HUES6 (cell line): Measurements from ENCODE around the gene CST3.

Experiments
- H3K27ac ChIP-seq: 2 replicates; pipeline ENCODE4 v1.7.0; 2013; ENCODE audit warnings: low read depth, mild to moderate bottlenecking, low read length, inconsistent platforms
- H3K27me3 ChIP-seq: 2 replicates; pipeline ENCODE4 v1.6.1; 2013; ENCODE audit warnings: low read length; ENCODE audit not compliant: control insufficient read depth, insufficient read depth
- H3K36me3 ChIP-seq: 2 replicates; pipeline ENCODE4 v1.6.1; 2013; ENCODE audit warnings: low read length; ENCODE audit not compliant: control insufficient read depth, insufficient read depth
- H3K4me1 ChIP-seq: 2 replicates; pipeline ENCODE4 v1.6.1; 2013; ENCODE audit warnings: low read length; ENCODE audit not compliant: control insufficient read depth, insufficient read depth
- H3K4me3 ChIP-seq: 2 replicates; pipeline ENCODE4 v1.5.1; 2013; ENCODE audit warnings: low read depth, low read length
- H3K9ac ChIP-seq: one replicate; pipeline ENCODE4 v1.6.1; 2013; ENCODE audit warnings: mild to moderate bottlenecking, low read length
- H3K9me3 ChIP-seq: 2 replicates; pipeline ENCODE4 v1.6.1; 2013; ENCODE audit warnings: low read depth, low read length; ENCODE audit not compliant: control insufficient read depth, insufficient read depth

The CST3 gene

GRCh38 chr20:23598481-23598880, 39.3 kb downstream of the CST3 start:
- no peak overlapping the region for H3K9ac ChIP-seq
- H3K27ac ChIP-seq, result no peak overlapping the region
- H3K4me3 ChIP-seq, result no peak overlapping the region
- no peaks in the 10 kb centered on the region for H3K27me3 ChIP-seq
- H3K4me1 ChIP-seq, result 0 out of 2 replicates have a peak, but pooled peaks cover 5% of the 10 kb centered on the region
- H3K9me3 ChIP-seq, result no peaks in the 10 kb centered on the region; the same call in 1 of the 2 replicates
- H3K36me3 ChIP-seq, result no peaks in the 10 kb centered on the region

- no peak overlapping the region for H3K4me3 ChIP-seq
- 0 out of 2 replicates have a peak, but pooled peaks cover 5% of the 10 kb centered on the region for H3K4me1 ChIP-seq
- no peak overlapping the region for H3K27ac ChIP-seq
- no peaks in the 10 kb centered on the region for H3K27me3 ChIP-seq
- no peaks in the 10 kb centered on the region; the same call in 1 of the 2 replicates for H3K9me3 ChIP-seq
- no peak overlapping the region for H3K9ac ChIP-seq
- H3K36me3 ChIP-seq, result no peaks in the 10 kb centered on the region
These were observed 41.0 kb downstream of the CST3 start for GRCh38 chr20:23596579-23597250.

- Histone ChIP-seq H3K4me3 (no peak overlapping the region), H3K36me3 (no peaks in the 10 kb centered on the region), H3K4me1 (0 out of 2 replicates have a peak, but pooled peaks cover 5% of the 10 kb centered on the region), H3K27me3 (no peaks in the 10 kb centered on the region), H3K9me3 (no peaks in the 10 kb centered on the region; the same call in 1 of the 2 replicates), H3K9ac (no peak overlapping the region), H3K27ac (no peak overlapping the region)
These were observed 41.8 kb downstream of the CST3 start for GRCh38 chr20:23595941-23596340.

- Histone ChIP-seq H3K27me3 (no peaks in the 10 kb centered on the region), H3K36me3 (no peaks in the 10 kb centered on the region), H3K9ac (no peak overlapping the region), H3K9me3 (0 out of 2 replicates have a peak, but pooled peaks cover 2% of the 10 kb centered on the region), H3K4me3 (peak overlapping the region; percentile 33), H3K4me1 (peaks cover 4% of the 10 kb centered on the region; the same call in 1 of the 2 replicates), H3K27ac (no peak overlapping the region)
These were observed 49.0 kb downstream of the CST3 start for GRCh38 chr20:23588434-23589403.

GRCh38 chr20:23587631-23588030, 50.1 kb downstream of the CST3 start:
- Histone ChIP-seq H3K9ac (no peak overlapping the region), H3K4me1 (peaks cover 4% of the 10 kb centered on the region; the same call in 1 of the 2 replicates), H3K36me3 (no peaks in the 10 kb centered on the region), H3K4me3 (no peak overlapping the region), H3K27ac (no peak overlapping the region), H3K27me3 (no peaks in the 10 kb centered on the region), H3K9me3 (0 out of 2 replicates have a peak, but pooled peaks cover 2% of the 10 kb centered on the region)

- peaks cover 2% of the 10 kb centered on the region; the same call in 1 of the 2 replicates for H3K9me3 ChIP-seq
- H3K27ac ChIP-seq, result no peak overlapping the region
- H3K27me3 ChIP-seq, result no peaks in the 10 kb centered on the region
- H3K4me1 ChIP-seq, result peaks cover 4% of the 10 kb centered on the region; the same call in 1 of the 2 replicates
- H3K4me3 ChIP-seq, result no peak overlapping the region
- no peak overlapping the region for H3K9ac ChIP-seq
- no peaks in the 10 kb centered on the region for H3K36me3 ChIP-seq
These were observed 50.8 kb downstream of the CST3 start for GRCh38 chr20:23586735-23587525.

- H3K4me3 ChIP-seq, result no peak overlapping the region
- H3K9me3 ChIP-seq, result peaks cover 2% of the 10 kb centered on the region; the same call in 1 of the 2 replicates
- H3K9ac ChIP-seq, result no peak overlapping the region
- H3K27ac ChIP-seq, result no peak overlapping the region
- H3K27me3 ChIP-seq, result no peaks in the 10 kb centered on the region
- no peaks in the 10 kb centered on the region for H3K36me3 ChIP-seq
- peaks cover 4% of the 10 kb centered on the region; the same call in 1 of the 2 replicates for H3K4me1 ChIP-seq
These were observed 51.7 kb downstream of the CST3 start for GRCh38 chr20:23585808-23586734.

- Histone ChIP-seq H3K4me1 (peaks cover 4% of the 10 kb centered on the region; the same call in 1 of the 2 replicates), H3K9ac (no peak overlapping the region), H3K9me3 (peaks cover 2% of the 10 kb centered on the region; the same call in 1 of the 2 replicates), H3K36me3 (no peaks in the 10 kb centered on the region), H3K27ac (no peak overlapping the region), H3K4me3 (no peak overlapping the region), H3K27me3 (no peaks in the 10 kb centered on the region)
These were observed 52.3 kb downstream of the CST3 start for GRCh38 chr20:23585449-23585807.

- peaks cover 4% of the 10 kb centered on the region; the same call in 1 of the 2 replicates for H3K4me1 ChIP-seq
- H3K9ac ChIP-seq, result no peak overlapping the region
- no peaks in the 10 kb centered on the region for H3K36me3 ChIP-seq
- H3K27ac ChIP-seq, result no peak overlapping the region
- H3K4me3 ChIP-seq, result no peak overlapping the region
- H3K9me3 ChIP-seq, result peaks cover 5% of the 10 kb centered on the region; the same call in 1 of the 2 replicates
- no peaks in the 10 kb centered on the region for H3K27me3 ChIP-seq
These were observed 53.1 kb downstream of the CST3 start for GRCh38 chr20:23584434-23585199.
